ENCODE results near the gene IPMK.
"Not testable (repeated sequence)": the region's sequence is repeated elsewhere in the genome, so short reads cannot be mapped to it uniquely, and the experiment has no call there.

Gene IPMK

GRCh38 chr10:58157076-58157766, 110.5 kb downstream of the IPMK start:
- DNase-seq (ENCODE audit: low spot score) (peak; percentile 89), FAIRE-seq (peak; percentile 99)

GRCh38 chr10:58155941-58156340, 111.8 kb downstream of the IPMK start:
- not testable (repeated sequence) for DNase-seq (ENCODE audit: low spot score); FAIRE-seq

GRCh38 chr10:58153751-58154150, 113.9 kb downstream of the IPMK start:
- FAIRE-seq (no peak), DNase-seq (ENCODE audit: low spot score) (no peak)

DNA sequence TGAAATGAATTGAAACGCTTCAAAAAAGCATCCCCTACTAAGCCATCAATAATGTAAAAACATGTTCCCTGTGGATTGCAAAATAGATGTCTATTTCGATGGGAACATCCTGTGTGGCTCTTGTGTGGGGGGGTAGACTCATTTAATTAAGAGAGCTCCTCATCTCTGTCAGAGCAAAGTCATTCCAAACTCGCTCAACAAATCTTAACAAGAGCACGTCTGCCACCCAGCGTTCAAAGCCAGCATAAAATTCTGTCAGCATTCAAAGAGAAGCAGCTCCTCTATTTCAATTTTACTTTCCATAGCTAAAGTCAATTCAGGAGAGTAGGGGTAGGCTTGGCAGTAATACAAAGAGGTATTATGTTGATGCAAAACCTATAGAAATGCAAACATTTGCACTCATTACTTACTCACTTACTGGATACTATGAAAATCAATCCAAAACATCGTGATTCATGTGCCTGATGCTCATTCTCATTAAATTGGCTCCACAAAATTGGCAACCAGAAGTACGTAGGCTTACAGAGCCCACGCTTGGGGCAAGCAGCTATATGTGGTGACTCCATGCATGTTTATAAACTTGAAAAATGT, 114.9 kb downstream of the IPMK start:
- DNase-seq (ENCODE audit: low spot score) (peak; percentile 33), FAIRE-seq (peak; percentile 59)

DNA sequence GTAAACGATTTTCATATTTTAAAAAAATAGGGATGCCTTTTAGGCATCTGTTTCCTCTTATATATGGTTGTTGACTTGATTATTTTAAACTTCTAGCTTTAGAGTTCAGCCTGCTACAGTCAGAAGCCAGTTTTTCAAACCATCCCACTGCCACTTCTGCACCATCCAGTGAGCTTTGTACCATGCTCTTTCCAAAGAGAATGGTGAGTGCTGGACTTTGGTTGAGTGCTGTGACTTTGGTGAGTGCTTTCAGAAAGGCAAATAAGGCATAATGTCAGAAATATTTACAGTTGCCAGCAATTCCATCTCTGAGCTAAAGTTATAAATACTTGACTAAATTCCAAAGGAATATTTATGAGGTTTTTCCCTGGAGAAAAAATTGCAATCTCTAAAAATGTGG, 117.4 kb downstream of the IPMK start:
- no peak for FAIRE-seq
- no peak for DNase-seq (ENCODE audit: low spot score)

DNA sequence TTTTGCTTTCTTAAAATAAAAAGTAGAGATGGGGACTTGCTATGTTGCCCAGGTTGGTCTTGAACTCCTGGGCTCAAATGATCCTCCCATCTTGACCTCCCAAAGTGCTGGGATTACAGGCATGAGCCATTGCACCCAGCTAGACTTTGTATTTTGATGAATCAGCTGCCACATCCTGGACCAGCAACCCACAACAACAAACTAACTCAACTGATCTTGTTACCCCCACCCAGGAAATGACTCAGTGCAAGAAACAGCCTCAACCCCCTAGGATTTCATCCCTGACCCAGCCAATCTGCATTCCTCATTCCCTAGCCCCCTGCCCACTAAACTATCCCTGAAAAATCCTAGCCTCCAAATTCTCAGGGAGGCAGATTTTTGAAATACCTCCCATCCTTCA, 123.8 kb downstream of the IPMK start:
- DNase-seq (ENCODE audit: low spot score) (peak; percentile 58), FAIRE-seq (no peak)
